K562 (cell line): ENCODE data around the gene CNOT4. TPM values are rescaled to one million over a fixed set of nuclear protein-coding genes. Genes with fewer than 3 reads are reported as not detected.

ENCODE experiments used
- ATAC-seq: fragments of 200-7000 bp; cut with Tn5 transposase; 3 replicates; pipeline ENCODE4 v1.9.1; 2020; ENCODE audit warnings: moderate library complexity
- BruUV-seq: library from RNA; stranded (reverse); fragments of 400-500 nt; replicated peaks from 2 replicates; lab custom pipeline; 2021; lab: Mats Ljungman, UMichigan
- CTCF ChIA-PET: fragments of 300-600 bp; formaldehyde crosslinking; extraction: SDS; loops from one replicate; lab custom pipeline; 2021; ENCODE audit warnings: low intra/inter-chr PET ratio; lab: Yijun Ruan, JAX
- POLR2A ChIA-PET: fragments of 300-600, 350-650 bp; sonication (Branson Sonifier 250); formaldehyde crosslinking; extraction: SDS; loops from one replicate; lab custom pipeline; 2021; ENCODE audit warnings: antibody characterized with exemption, inconsistent platforms; lab: Yijun Ruan, JAX
- DNase-seq, 4 experiments: peaks; one replicate each; pipeline versions ENCODE4 v3.0.0 to v3.0.0-alpha.2; 2011 to 2018; ENCODE audit warnings: low spot score in 3 of 4, mixed read lengths in 3 of 4; ENCODE audit errors: extremely low read depth in 1 of 4
- FAIRE-seq: peaks from 2 replicates; lab custom pipeline; 2011; peaks lifted over from hg19 to GRCh38; lab: Jason Lieb, UNC
- H2AFZ ChIP-seq: 2 replicates; pipeline ENCODE4 v1.6.0; 2011; ENCODE audit warnings: low read depth, low read length, control low read depth, inconsistent platforms
- H3K27ac ChIP-seq: fragments of 200-600 bp; 3 replicates; pipeline ENCODE4 v1.8.0; 2011; ENCODE audit warnings: low read depth, mild to moderate bottlenecking, control low read depth, inconsistent platforms, low read length, moderate library complexity, mixed read lengths; ENCODE audit errors: extremely low read depth
- H3K27me3 ChIP-seq, 2 experiments: fragments of 300-600 bp in 1 of 2; 2 replicates in 1 of 2; 3 replicates in 1 of 2; pipeline versions ENCODE4 v1.6.0 to v1.8.0; 2011; ENCODE audit warnings: inconsistent platforms in 2 of 2, low read length in 2 of 2, mild to moderate bottlenecking in 1 of 2, mixed read lengths in 1 of 2, moderate library complexity in 1 of 2; ENCODE audit not compliant: control insufficient read depth in 2 of 2, insufficient read depth in 2 of 2
- H3K36me3 ChIP-seq: fragments of 300-600 bp; 3 replicates; pipeline ENCODE4 v1.8.0; 2011; ENCODE audit warnings: mild to moderate bottlenecking, low read length, inconsistent platforms; ENCODE audit not compliant: control insufficient read depth, insufficient read depth
- H3K4me1 ChIP-seq, 2 experiments: fragments of 200-600 bp in 1 of 2; replicated peaks in 1 of 2; 2 replicates in 1 of 2; 3 replicates in 1 of 2; pipeline versions ENCODE4 v1.5.1 to v1.8.0; 2011; ENCODE audit warnings: inconsistent platforms in 2 of 2, low read length in 2 of 2, mild to moderate bottlenecking in 1 of 2, mixed read lengths in 1 of 2, moderate library complexity in 1 of 2; ENCODE audit not compliant: control insufficient read depth in 2 of 2, insufficient read depth in 2 of 2
- H3K4me2 ChIP-seq: 2 replicates; pipeline ENCODE4 v1.6.1; 2011; ENCODE audit warnings: low read length, control low read depth, inconsistent platforms, mixed read lengths; ENCODE audit not compliant: insufficient read depth
- H3K4me3 ChIP-seq: fragments of 200-600 bp; sonication (generic), shearing (Covaris generic); 2 replicates; pipeline ENCODE4 v1.5.1; 2016; ENCODE audit warnings: control low read depth, inconsistent platforms
- H3K79me2 ChIP-seq: fragments of 200-600 bp; 3 replicates; pipeline ENCODE4 v1.8.0; 2011; ENCODE audit warnings: low read length, inconsistent platforms; ENCODE audit not compliant: control insufficient read depth, insufficient read depth
- H3K9ac ChIP-seq, 2 experiments: 2 replicates each; pipeline versions ENCODE4 v1.6.0 to v1.6.1; 2011; ENCODE audit warnings: low read depth in 2 of 2, low read length in 2 of 2, control low read depth in 1 of 2, inconsistent platforms in 1 of 2, mild to moderate bottlenecking in 1 of 2, mixed read lengths in 1 of 2; ENCODE audit not compliant: insufficient read depth in 1 of 2
- H3K9me1 ChIP-seq: one replicate; pipeline ENCODE4 v1.6.0; 2011; ENCODE audit warnings: inconsistent platforms, mild to moderate bottlenecking, low read length, moderate library complexity; ENCODE audit not compliant: control insufficient read depth, insufficient read depth
- H3K9me3 ChIP-seq: replicated peaks from 2 replicates; pipeline ENCODE4 v1.5.1; 2011; ENCODE audit warnings: low read depth, low read length, inconsistent platforms; ENCODE audit not compliant: control insufficient read depth, insufficient read depth
- H4K20me1 ChIP-seq: replicated peaks from 2 replicates; pipeline ENCODE4 v1.6.1; 2011; ENCODE audit warnings: low read length, inconsistent platforms, mixed read lengths; ENCODE audit not compliant: control insufficient read depth, insufficient read depth
- CCAR2 ChIP-seq: fragments of 200-400 bp; formaldehyde crosslinking; IDR thresholded peaks from 2 replicates; pipeline ENCODE4 v1.6.1; 2017; ENCODE audit warnings: mild to moderate bottlenecking, low read depth, low read length
- CHD2 ChIP-seq: IDR thresholded peaks from 2 replicates; pipeline ENCODE4 v1.6.1; 2011; ENCODE audit warnings: low read depth, low read length
- CTBP1 ChIP-seq: fragments of 450-650 bp; IDR thresholded peaks from 2 replicates; pipeline ENCODE4 v1.6.1; 2016; ENCODE audit warnings: borderline replicate concordance
- SMC3 ChIP-seq: conservative IDR thresholded peaks from 2 replicates; pipeline ENCODE4 v1.6.1; 2011; ENCODE audit warnings: low read depth, low read length, improper control_type of control experiment; ENCODE audit not compliant: insufficient read depth
- SRSF1 ChIP-seq: fragments of 200-400 bp; formaldehyde crosslinking; IDR thresholded peaks from 2 replicates; pipeline ENCODE4 v1.6.1; 2017; ENCODE audit warnings: mild to moderate bottlenecking, low read depth, low read length, moderate library complexity
- TEAD1 ChIP-seq, 2 experiments: fragments of 450-650 bp in 1 of 2; sonication (generic) in 1 of 2; formaldehyde crosslinking; IDR thresholded peaks; 2 replicates each; pipeline versions ENCODE4 v1.4.0 to v1.8.0; 2020 to 2022; ENCODE audit warnings: mild to moderate bottlenecking in 2 of 2, missing genetic modification reagents in 1 of 2
- XRCC3 ChIP-seq: fragments of 450-650 bp; IDR thresholded peaks from 2 replicates; pipeline ENCODE4 v1.6.1; 2017; ENCODE audit warnings: mild to moderate bottlenecking, moderate library complexity
- XRCC4 ChIP-seq: IDR thresholded peaks from one replicate; pipeline ENCODE4 v1.6.1; 2011; ENCODE audit not compliant: insufficient read depth, insufficient read length; ENCODE audit errors: extremely low read depth
- ZNF134 ChIP-seq: fragments of 250-450 bp; sonication (Bioruptor Pico); conservative IDR thresholded peaks from 2 replicates; pipeline ENCODE4 v1.4.0; 2020
- ZNF143 ChIP-seq: sonication (generic); formaldehyde crosslinking; IDR thresholded peaks from 2 replicates; pipeline ENCODE4 v1.9.0; 2022; ENCODE audit warnings: mild to moderate bottlenecking, missing genetic modification reagents
- ZNF431 ChIP-seq: sonication (generic); formaldehyde crosslinking; IDR thresholded peaks from 2 replicates; pipeline ENCODE4 v1.8.0; 2022; ENCODE audit warnings: mild to moderate bottlenecking, missing genetic modification reagents
- ZNF696 ChIP-seq: fragments of 250-450 bp; sonication (Bioruptor Pico); conservative IDR thresholded peaks from 2 replicates; pipeline ENCODE4 v1.4.0; 2020; ENCODE audit warnings: mild to moderate bottlenecking, moderate library complexity
- ZNF830 ChIP-seq: fragments of 250-450 bp; sonication (Bioruptor Pico); IDR thresholded peaks from 2 replicates; pipeline ENCODE4 v1.5.0; 2021; ENCODE audit warnings: mild to moderate bottlenecking
- WGBS: fragments of 100-300 bp; shearing (Covaris generic); methylation state at CpG from one replicate; pipeline ENCODE4 v1.1.6; 2016; ENCODE audit warnings: low coverage, mixed read lengths; ENCODE audit not compliant: insufficient coverage; ENCODE audit errors: missing lambda C conversion rate; 5-methylcytosine and 5-hydroxymethylcytosine counted together
- in situ Hi-C: fragments of 300-500 bp; cut with MboI; formaldehyde crosslinking; loops from 4 replicates; pipeline ENCODE4 v1.15.0; 2018; ENCODE audit warnings: inconsistent platforms, mixed read lengths
- intact Hi-C: fragments of 100-400 bp; cut with micrococcal nuclease; formaldehyde crosslinking; loops from 2 replicates; pipeline ENCODE4 v1.14.2; 2022
- polyA plus RNA-seq, 8 experiments: library from polyadenylated mRNA; depleted of rRNA in 4 of 8; stranded (reverse) in 5 of 8; unstranded in 3 of 8; fragments of >200 nt; fragmentation: Nextera tagmentation in 2 of 8; fragmentation: Illumina TruSeq in 1 of 8; extraction: Ambion mirVana in 2 of 8; extraction: Trizol in 1 of 8; gene quantifications; 2 replicates each; pipeline versions ENCODE4 v1.2.1 to v1.2.3, GENCODE V29; 2011 to 2014; ENCODE audit warnings: inconsistent platforms in 1 of 8, missing spikeins in 1 of 8
- total RNA-seq, 7 experiments: library from RNA; depleted of rRNA in 6 of 7; stranded (reverse); fragments of >200 nt in 6 of 7; fragmentation: Illumina TruSeq in 2 of 7; extraction: Trizol in 2 of 7; gene quantifications; 2 replicates each; pipeline versions ENCODE4 v1.2.1 to v1.2.3, GENCODE V29; 2011 to 2021; ENCODE audit warnings: low replicate concordance in 1 of 7
- TF ChIP-seq, protein P1 (sequence below), 2 experiments: fragments of 150-350 bp in 1 of 2; IDR thresholded peaks; 2 replicates each; pipeline ENCODE4 v1.6.1; 2012 to 2016; ENCODE audit warnings: low read depth in 2 of 2, low read length in 2 of 2, mild to moderate bottlenecking in 1 of 2, moderate library complexity in 1 of 2
- TF ChIP-seq, protein P2 (sequence below): sonication (generic); formaldehyde crosslinking; IDR thresholded peaks from 2 replicates; pipeline ENCODE4 v1.8.1; 2023; ENCODE audit warnings: mild to moderate bottlenecking, missing genetic modification reagents
- TF ChIP-seq, protein P3 (sequence below), 2 experiments: IDR thresholded peaks; 2 replicates each; pipeline ENCODE4 v1.6.1; 2012; ENCODE audit warnings: improper control_type of control experiment in 2 of 2, low read depth in 2 of 2, low read length in 2 of 2, borderline replicate concordance in 1 of 2

Gene CNOT4
- total and polyA plus RNA-seq, 9 of the 15 experiments (the other 6 are each of a cell fraction or from before 2014, with no cell fraction given) = 8.6 to 24.1 (median 15.4) TPM

DNA sequence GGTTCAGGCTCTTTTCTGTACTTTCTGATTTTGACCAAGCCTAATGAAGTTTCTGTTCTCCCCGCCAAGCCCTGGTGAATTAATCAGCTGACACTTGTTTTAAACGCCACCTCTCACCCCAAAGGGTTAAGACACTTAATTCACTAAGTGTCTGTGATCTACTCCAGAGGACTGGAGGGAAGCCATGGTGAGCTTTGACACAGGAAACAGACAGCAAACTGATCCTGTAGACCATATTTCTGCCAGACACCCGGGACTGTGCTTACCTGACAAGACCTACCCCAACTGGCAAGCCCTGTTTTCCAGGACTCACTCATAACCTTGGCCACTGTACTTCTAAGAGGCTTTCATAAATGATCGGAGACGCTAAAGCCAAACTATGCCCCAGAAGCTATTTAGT lies 150.3 kb downstream of the CNOT4 start:
- intact Hi-C loops = loop anchor here (2.0 kb wide), 1 partner anchor 79 kb away; no protein-coding TSS in a partner anchor
- POLR2A ChIA-PET = interaction anchor here (0.6 to 1.2 kb wide), 2 partner anchors 27 to 496 kb away, joined by 3 read pairs; no protein-coding TSS in a partner anchor
- TF ChIP-seq, protein P1, sequence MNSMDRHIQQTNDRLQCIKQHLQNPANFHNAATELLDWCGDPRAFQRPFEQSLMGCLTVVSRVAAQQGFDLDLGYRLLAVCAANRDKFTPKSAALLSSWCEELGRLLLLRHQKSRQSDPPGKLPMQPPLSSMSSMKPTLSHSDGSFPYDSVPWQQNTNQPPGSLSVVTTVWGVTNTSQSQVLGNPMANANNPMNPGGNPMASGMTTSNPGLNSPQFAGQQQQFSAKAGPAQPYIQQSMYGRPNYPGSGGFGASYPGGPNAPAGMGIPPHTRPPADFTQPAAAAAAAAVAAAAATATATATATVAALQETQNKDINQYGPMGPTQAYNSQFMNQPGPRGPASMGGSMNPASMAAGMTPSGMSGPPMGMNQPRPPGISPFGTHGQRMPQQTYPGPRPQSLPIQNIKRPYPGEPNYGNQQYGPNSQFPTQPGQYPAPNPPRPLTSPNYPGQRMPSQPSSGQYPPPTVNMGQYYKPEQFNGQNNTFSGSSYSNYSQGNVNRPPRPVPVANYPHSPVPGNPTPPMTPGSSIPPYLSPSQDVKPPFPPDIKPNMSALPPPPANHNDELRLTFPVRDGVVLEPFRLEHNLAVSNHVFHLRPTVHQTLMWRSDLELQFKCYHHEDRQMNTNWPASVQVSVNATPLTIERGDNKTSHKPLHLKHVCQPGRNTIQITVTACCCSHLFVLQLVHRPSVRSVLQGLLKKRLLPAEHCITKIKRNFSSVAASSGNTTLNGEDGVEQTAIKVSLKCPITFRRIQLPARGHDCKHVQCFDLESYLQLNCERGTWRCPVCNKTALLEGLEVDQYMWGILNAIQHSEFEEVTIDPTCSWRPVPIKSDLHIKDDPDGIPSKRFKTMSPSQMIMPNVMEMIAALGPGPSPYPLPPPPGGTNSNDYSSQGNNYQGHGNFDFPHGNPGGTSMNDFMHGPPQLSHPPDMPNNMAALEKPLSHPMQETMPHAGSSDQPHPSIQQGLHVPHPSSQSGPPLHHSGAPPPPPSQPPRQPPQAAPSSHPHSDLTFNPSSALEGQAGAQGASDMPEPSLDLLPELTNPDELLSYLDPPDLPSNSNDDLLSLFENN (IDR thresholded peaks at IDR 0.05; ENCODE audit: low read depth in 2 of 2, low read length in 2 of 2) = no peak
- no peak for TF ChIP-seq XRCC4
- no peak for TF ChIP-seq ZNF696 (CRISPR knock-in tag)
- no peak for TF ChIP-seq TEAD1 (CRISPR knock-in tag; IDR thresholded peaks at IDR 0.05)
- no peak for TF ChIP-seq CTBP1
- TF ChIP-seq, protein P2, sequence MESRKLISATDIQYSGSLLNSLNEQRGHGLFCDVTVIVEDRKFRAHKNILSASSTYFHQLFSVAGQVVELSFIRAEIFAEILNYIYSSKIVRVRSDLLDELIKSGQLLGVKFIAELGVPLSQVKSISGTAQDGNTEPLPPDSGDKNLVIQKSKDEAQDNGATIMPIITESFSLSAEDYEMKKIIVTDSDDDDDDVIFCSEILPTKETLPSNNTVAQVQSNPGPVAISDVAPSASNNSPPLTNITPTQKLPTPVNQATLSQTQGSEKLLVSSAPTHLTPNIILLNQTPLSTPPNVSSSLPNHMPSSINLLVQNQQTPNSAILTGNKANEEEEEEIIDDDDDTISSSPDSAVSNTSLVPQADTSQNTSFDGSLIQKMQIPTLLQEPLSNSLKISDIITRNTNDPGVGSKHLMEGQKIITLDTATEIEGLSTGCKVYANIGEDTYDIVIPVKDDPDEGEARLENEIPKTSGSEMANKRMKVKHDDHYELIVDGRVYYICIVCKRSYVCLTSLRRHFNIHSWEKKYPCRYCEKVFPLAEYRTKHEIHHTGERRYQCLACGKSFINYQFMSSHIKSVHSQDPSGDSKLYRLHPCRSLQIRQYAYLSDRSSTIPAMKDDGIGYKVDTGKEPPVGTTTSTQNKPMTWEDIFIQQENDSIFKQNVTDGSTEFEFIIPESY (CRISPR knock-in tag) = no peak
- TF ChIP-seq ZNF143 = no peak
- TF ChIP-seq SMC3 = no peak
- TF ChIP-seq ZNF134 (CRISPR knock-in tag) = no peak
- no peak for TF ChIP-seq XRCC3
- TF ChIP-seq SRSF1 = no peak
- TF ChIP-seq ZNF830 = no peak
- TF ChIP-seq, protein P3, sequence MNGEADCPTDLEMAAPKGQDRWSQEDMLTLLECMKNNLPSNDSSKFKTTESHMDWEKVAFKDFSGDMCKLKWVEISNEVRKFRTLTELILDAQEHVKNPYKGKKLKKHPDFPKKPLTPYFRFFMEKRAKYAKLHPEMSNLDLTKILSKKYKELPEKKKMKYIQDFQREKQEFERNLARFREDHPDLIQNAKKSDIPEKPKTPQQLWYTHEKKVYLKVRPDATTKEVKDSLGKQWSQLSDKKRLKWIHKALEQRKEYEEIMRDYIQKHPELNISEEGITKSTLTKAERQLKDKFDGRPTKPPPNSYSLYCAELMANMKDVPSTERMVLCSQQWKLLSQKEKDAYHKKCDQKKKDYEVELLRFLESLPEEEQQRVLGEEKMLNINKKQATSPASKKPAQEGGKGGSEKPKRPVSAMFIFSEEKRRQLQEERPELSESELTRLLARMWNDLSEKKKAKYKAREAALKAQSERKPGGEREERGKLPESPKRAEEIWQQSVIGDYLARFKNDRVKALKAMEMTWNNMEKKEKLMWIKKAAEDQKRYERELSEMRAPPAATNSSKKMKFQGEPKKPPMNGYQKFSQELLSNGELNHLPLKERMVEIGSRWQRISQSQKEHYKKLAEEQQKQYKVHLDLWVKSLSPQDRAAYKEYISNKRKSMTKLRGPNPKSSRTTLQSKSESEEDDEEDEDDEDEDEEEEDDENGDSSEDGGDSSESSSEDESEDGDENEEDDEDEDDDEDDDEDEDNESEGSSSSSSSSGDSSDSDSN (IDR thresholded peaks at IDR 0.05; ENCODE audit: borderline replicate concordance in 1 of 2, low read depth in 2 of 2, low read length in 2 of 2) = no peak
- no peak for TF ChIP-seq ZNF431 (CRISPR knock-in tag)
- no peak for TF ChIP-seq CCAR2
- TF ChIP-seq CHD2 = no peak

More for the DNA sequence above, 150.3 kb downstream of the CNOT4 start:
- no peak overlapping the region for H3K27ac ChIP-seq
- no TSS peak for BruUV-seq
- no peak overlapping the region for H3K4me2 ChIP-seq
- no peaks in the 10 kb centered on the region for H4K20me1 ChIP-seq
- no peak overlapping the region for H2AFZ ChIP-seq
- CTCF ChIA-PET = no interaction called here
- ATAC-seq (peak; percentile 54), FAIRE-seq (no peak), DNase-seq (peak in 1 of 4 experiments; percentile 16)
- no peak overlapping the region for H3K9ac ChIP-seq
- peaks cover 20% of the 10 kb centered on the region; the same call in 1 of the 3 replicates for H3K36me3 ChIP-seq
- H3K4me3 ChIP-seq = no peak overlapping the region
- peaks cover 5 to 7% of the 10 kb centered on the region in 2 experiments; a peak in 2 of 5 replicates for H3K27me3 ChIP-seq
- no peaks in the 10 kb centered on the region for H3K79me2 ChIP-seq
- H3K4me1 ChIP-seq = no peaks in the 10 kb centered on the region
- WGBS = 25% methylated on average over 5 of the region's 5 CpGs
- in situ Hi-C loops = no loop called here
- H3K9me1 ChIP-seq = no peaks in the 10 kb centered on the region
- no peaks in the 10 kb centered on the region; the same call in 1 of the 2 replicates for H3K9me3 ChIP-seq
